ENCODE measurements around the gene CA5B. TPM values are rescaled to one million over a fixed set of nuclear protein-coding genes. Genes with fewer than 3 reads are reported as not detected.

The CA5B gene
- total and polyA plus RNA-seq, 2 of the 8 experiments (the other 6 are each of a cell fraction or from before 2014, with no cell fraction given), result 3.3 to 8.6 TPM

GRCh38 chrX:15748841-15749240, 10.8 kb downstream of the CA5B start:
- H2AFZ ChIP-seq (ENCODE audit: low read length), result no peak overlapping the region
- H3K56ac ChIP-seq (replicated peaks; ENCODE audit: insufficient read length, low read depth, low read length), result no peak overlapping the region
- no peaks in the 10 kb centered on the region for H3K9me3 ChIP-seq (ENCODE audit: insufficient read depth in 2 of 2, low read depth in 1 of 2, low read length in 1 of 2)
- no peak for FAIRE-seq
- H3K18ac ChIP-seq (ENCODE audit: extremely low read depth, low read length), result no peak overlapping the region
- no peak for TF ChIP-seq POLR2A (IDR thresholded peaks at IDR 0.05; ENCODE audit: control extremely low read depth in 1 of 2, low read depth in 2 of 2, low read length in 2 of 2)
- TF ChIP-seq CHD1 (IDR thresholded peaks at IDR 0.05; ENCODE audit: low read depth, low read length), result no peak
- TF ChIP-seq TAF1 (IDR thresholded peaks at IDR 0.05; ENCODE audit: low read depth, low read length), result no peak
- no peak for TF ChIP-seq HDAC6 (IDR thresholded peaks at IDR 0.05; ENCODE audit: low read depth, low read length)
- no peak for TF ChIP-seq NRF1 (IDR thresholded peaks at IDR 0.05; ENCODE audit: low read depth, low read length)
- no peak for TF ChIP-seq NANOG (IDR thresholded peaks at IDR 0.05; ENCODE audit: insufficient read depth, low read depth, low read length, poor library complexity, severe bottlenecking)
- no peak for TF ChIP-seq ZNF274 (IDR thresholded peaks at IDR 0.05; ENCODE audit: borderline replicate concordance, extremely low read depth, low read length)
- no peak for TF ChIP-seq BCL11A (IDR thresholded peaks at IDR 0.05; ENCODE audit: low read depth in 2 of 2, low read length in 2 of 2)
- TF ChIP-seq USF2 (IDR thresholded peaks at IDR 0.05; ENCODE audit: low read length), result no peak
- TF ChIP-seq YY1 (IDR thresholded peaks at IDR 0.05; ENCODE audit: low read depth, low read length), result no peak
- TF ChIP-seq CBX5 (IDR thresholded peaks at IDR 0.05; ENCODE audit: low read depth, low read length), result no peak
- TF ChIP-seq SP2 (IDR thresholded peaks at IDR 0.05; ENCODE audit: low read length), result no peak
- TF ChIP-seq SUZ12 (IDR thresholded peaks at IDR 0.05; ENCODE audit: low read length), result no peak
- no peak for TF ChIP-seq MAFK (IDR thresholded peaks at IDR 0.05; ENCODE audit: low read depth, low read length)
- no peak overlapping the region for H2BK20ac ChIP-seq (ENCODE audit: low read length)
- H3K4ac ChIP-seq (replicated peaks; ENCODE audit: insufficient read length, low read depth, low read length), result no peak overlapping the region
- no peak overlapping the region for H2BK5ac ChIP-seq (ENCODE audit: low read depth, low read length)
- no peak overlapping the region for H3K4me3 ChIP-seq (ENCODE audit: extremely low read depth in 1 of 4, insufficient read depth in 2 of 4, low read depth in 3 of 4, low read length in 4 of 4)
- DNase-seq (ENCODE audit: low read depth in 1 of 2, low spot score in 2 of 2), result no peak
- no peak overlapping the region for H2BK120ac ChIP-seq (replicated peaks; ENCODE audit: low read depth, low read length)
- no peak overlapping the region for H2AK5ac ChIP-seq (ENCODE audit: low read depth, low read length)
- no peak overlapping the region for H2BK15ac ChIP-seq (ENCODE audit: low read length)
- no peak overlapping the region for H3K23ac ChIP-seq (ENCODE audit: insufficient read length)
- H3K4me2 ChIP-seq (ENCODE audit: insufficient read depth in 1 of 2, low read depth in 2 of 2, low read length in 2 of 2), result no peak overlapping the region
- H3K79me1 ChIP-seq (ENCODE audit: low read depth, low read length), result no peaks in the 10 kb centered on the region
- no peak overlapping the region for H4K5ac ChIP-seq (ENCODE audit: insufficient read length, low read depth, low read length)
- CTCF ChIA-PET (ENCODE audit: partially characterized antibody), result interaction anchor here (1.7 kb wide), 1 partner anchor 10 kb away, joined by 8 read pairs; the partner anchor contains the start of gene CA5B
- no peak overlapping the region for H4K8ac ChIP-seq (ENCODE audit: extremely low read depth, insufficient read depth, low read length)
- H4K91ac ChIP-seq (replicated peaks; ENCODE audit: insufficient read length, low read length), result no peak overlapping the region
- WGBS, 2 experiments (ENCODE audit: extremely low coverage in 1 of 2, insufficient coverage in 1 of 2, insufficient read length in 1 of 2, insufficient replicate concordance in 2 of 2, low coverage in 1 of 2, low lambda C conversion rate in 2 of 2, missing lambda C conversion rate in 1 of 2), result 93% methylated on average over 3 of the region's 3 CpGs; no CpG with 5 or more reads in 1 of the 2 experiments
- no peaks in the 10 kb centered on the region for H3K23me2 ChIP-seq (ENCODE audit: low read depth, low read length)
- no peaks in the 10 kb centered on the region for H3K36me3 ChIP-seq (ENCODE audit: control insufficient read depth in 2 of 4, insufficient read depth in 4 of 4, low read length in 3 of 4)
- H3K79me2 ChIP-seq (ENCODE audit: control insufficient read depth in 1 of 2, insufficient read depth in 2 of 2, low read length in 2 of 2), result no peaks in the 10 kb centered on the region
- H2BK12ac ChIP-seq (ENCODE audit: low read depth, low read length), result no peak overlapping the region
- POLR2A ChIA-PET (ENCODE audit: partially characterized antibody), result interaction anchor here (0.8 kb wide), 1 partner anchor 11 kb away, joined by 3 read pairs; the partner anchor contains the start of gene CA5B
- H3K27ac ChIP-seq (ENCODE audit: low read depth, low read length), result no peak overlapping the region
- H4K20me1 ChIP-seq (replicated peaks in 1 of 2; ENCODE audit: control insufficient read depth in 1 of 2, insufficient read depth in 2 of 2, low read length in 2 of 2), result no peaks in the 10 kb centered on the region
- H3K27me3 ChIP-seq (replicated peaks in 1 of 4; ENCODE audit: control insufficient read depth in 3 of 4, extremely low read depth in 1 of 4, insufficient read depth in 3 of 4, low read length in 3 of 4), result no peaks in the 10 kb centered on the region
- no peak overlapping the region for H3K9ac ChIP-seq (replicated peaks in 1 of 4; ENCODE audit: extremely low read depth in 1 of 4, low read depth in 3 of 4, low read length in 3 of 4)
- no peak overlapping the region for H3K14ac ChIP-seq (ENCODE audit: insufficient read length)
- H3K4me1 ChIP-seq (replicated peaks in 1 of 4; ENCODE audit: control insufficient read depth in 3 of 4, insufficient read depth in 4 of 4, low read length in 3 of 4), result peaks cover 0 to 3% (median 1%) of the 10 kb centered on the region in 4 experiments; a peak in 3 of 7 replicates
